Ureter (tissue), 1 donor: ENCODE data around the gene ATE1. TPM values are rescaled to one million over a fixed set of nuclear protein-coding genes. Genes with fewer than 3 reads are reported as not detected.

ENCODE experiments used
- DNase-seq: peaks from one replicate; pipeline ENCODE4 v3.0.0-alpha.2; 2020; ENCODE audit warnings: low spot score
- total RNA-seq: library from RNA; stranded (reverse); gene quantifications from one replicate; pipeline ENCODE4 v1.2.4, GENCODE V29; 2023
- donor health status: DM: yes; HTN: yes; CAD: no.

ATE1 gene
- total RNA-seq, 1 donor from 2014 or later: 36.0 TPM

DNA sequence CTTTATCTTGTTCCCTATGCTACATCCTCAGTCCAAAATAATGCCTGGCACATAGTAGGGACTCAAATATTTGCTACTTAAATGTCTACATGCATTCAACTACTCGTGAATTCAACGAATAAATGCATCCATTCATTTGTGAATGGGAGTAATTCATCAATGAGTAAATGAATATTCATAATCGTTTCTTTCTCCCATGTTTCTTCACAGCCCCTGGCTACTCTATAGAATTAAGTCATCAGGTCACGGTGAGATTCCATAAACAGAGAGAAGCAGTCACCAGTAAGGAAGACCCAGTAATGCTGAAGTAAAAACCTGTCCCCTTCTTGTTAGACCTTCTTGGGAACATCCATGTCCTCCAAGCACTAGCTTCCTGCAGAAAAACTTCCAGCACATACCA lies 48.4 kb downstream of the ATE1 start:
- no peak for DNase-seq

DNA sequence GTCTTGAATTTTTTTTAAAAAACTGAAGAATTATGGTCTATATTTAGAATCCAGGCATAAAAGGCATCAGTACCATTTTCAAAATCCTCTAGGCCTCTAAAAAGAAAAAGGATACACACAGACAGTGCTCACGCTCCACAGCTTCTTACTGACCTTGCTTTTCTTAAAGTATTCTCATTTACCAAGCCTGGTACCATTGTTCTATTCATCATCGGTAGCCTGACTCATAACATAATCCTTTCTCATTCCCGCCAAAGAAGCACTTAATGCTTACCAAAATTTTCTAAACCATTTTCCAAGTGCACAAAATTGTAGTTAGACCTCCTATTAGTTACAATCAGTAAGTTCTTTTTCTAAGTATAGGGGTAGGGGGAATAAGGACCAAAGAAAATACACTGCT lies 54.6 kb downstream of the ATE1 start:
- DNase-seq: no peak

DNA sequence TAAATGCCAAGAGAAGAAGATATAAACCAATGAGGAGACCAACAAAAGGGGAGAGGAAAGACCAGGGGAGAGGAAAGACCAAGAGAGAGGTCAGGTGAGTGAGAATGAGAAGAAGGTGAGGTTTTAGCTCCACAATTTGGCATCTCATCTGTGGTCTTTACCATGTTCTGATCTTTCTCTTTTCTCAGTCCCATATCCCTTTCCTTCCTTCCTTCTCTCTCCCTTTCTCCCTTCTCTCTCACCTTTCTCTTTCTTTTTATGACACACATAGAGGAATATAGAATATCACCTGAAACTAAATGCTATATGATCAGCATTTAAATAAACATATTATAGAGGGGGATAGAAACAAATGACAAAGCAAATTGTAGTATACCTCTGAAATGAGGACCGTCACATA lies 57.4 kb downstream of the ATE1 start:
- no peak for DNase-seq

DNA sequence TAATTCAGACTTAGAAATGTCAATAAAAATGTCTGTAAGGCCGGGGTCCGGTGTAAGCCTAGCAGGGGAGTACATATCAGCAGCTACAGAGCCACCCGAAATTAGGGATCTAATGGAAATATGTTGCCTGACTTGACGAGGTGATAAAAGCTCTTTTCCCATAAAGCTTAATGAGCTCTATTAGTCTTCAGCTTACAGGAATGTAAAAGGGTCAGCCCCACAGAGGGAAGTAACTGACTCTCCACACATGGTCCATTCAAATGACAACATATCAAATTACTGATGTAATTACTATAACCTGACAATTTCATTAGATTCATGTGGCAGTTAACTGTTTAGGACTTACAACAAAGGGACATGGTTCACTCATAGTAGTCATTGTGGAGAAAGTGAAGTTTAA lies 62.3 kb downstream of the ATE1 start:
- no peak for DNase-seq

DNA sequence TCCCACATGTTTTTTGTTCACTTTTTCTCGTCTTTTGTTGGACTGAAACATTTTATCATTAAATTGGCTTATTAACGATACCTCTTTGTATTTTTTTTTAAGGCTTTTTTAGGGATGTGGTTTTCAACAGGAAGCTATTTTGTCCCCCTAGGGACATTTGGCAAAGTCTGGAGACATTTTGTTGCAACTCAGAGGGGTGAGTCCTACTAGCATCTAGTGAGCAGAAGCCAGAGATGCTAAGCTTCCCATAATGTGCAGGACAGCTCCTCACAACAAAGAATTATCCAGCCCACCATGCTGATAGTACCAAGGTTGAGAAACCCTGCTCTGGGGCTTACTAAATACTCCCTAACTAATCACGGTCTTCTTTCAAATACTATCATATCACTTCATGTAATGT lies 63.2 kb downstream of the ATE1 start:
- DNase-seq: no peak

DNA sequence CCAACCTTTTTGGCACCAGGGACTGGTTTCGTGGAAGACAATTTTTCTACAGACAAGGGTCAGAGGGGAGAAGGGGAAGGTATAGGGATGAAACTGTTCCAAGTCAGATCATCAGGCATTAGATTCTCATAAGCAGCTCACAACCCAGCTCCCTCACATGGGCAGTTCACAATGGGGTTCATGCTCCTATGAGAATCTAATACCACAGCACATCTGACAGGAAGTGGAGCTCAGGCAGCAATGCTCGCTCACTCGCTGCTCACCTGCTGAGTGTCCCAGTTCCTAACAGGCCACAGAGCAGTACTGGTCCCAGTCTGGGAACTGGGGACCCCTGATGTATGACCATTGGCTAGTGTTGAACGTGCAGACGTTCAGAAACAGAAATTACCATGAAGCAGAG lies 63.7 kb downstream of the ATE1 start:
- no peak for DNase-seq

DNA sequence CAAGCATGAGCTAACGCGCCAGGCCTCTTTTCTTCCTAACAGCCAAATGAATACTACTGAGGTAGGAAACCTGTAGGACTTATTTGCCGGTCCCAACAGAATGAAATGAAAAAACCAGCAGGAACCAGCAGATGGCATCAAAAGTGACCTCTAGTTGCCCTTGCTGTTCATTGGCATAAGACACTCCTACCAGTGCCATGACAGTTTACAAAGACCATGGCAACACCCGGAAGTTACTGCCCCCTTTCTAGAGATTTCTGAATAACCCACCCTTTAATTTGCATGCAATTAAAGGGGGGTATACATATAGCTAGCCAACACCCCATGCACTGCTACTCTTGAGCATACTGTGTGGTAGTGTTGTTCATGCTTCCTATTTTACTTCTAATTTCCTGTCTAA lies 65.2 kb downstream of the ATE1 start:
- DNase-seq: no peak

DNA sequence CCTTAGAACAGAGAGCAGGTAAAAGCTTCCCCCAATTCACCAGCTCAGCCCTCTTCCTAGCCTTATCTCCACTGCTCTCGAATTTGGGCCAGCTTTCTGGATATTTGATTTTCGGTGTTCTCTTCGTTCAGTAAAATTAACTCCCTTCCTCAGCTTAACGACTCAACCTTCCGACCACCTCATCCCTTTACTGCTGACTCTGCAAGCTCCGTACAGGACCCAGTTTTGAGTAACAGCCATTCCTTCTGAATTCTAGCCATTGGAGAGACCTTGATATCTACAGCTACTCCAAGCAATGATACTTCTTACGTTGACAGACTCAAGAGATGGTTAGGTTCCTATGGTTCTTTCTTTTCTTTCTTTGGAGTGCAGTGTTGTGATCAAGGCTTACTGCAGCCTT lies 65.8 kb downstream of the ATE1 start:
- DNase-seq: no peak

DNA sequence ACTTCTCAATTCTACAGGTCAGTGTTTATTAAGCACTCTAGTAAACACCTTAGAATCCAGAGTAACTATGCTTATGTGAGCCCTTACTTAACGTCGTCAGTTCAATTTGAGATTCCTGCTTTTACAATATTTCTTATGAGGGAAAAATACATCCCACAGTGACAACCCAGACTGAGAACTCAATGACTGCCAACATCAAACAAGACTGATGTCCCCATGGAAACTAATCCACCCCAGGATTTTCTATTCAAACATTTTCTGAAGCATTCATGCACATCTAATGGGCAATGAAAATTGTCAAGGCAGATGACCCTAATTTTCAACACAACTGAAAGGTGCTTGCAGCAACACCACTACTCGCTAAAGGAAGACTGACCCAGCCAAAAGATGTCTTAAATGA lies 67.0 kb downstream of the ATE1 start:
- DNase-seq: no peak

DNA sequence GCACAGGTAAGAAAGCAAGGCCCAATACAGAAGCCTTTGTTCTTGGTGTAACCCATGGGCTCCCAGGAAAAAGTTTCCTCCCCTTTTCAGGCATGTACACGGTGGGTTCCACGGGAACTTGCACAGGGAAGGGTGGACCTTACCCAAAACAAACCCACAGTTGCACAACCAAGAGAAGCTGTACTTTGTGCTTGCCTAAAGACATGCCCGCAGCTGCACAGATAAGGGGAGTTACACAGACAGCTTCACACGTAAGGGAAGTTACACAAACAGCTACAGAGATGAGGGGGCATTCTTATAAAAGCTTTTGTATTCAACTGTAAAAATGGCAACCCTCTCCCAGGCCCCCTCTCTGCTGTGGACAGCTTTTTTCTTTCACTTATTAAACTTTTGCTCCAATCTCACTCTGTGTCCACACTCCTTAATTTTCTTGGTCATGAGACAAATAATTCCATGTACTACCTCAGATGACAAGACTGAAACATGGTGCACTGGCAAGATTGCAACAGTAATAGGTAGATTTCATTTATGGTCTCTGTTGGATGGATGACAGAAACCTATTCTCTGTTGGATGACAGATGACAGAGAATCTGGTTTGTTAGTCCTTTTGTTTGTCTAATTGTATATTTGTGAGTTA lies 72.9 kb downstream of the ATE1 start:
- no peak for DNase-seq

DNA sequence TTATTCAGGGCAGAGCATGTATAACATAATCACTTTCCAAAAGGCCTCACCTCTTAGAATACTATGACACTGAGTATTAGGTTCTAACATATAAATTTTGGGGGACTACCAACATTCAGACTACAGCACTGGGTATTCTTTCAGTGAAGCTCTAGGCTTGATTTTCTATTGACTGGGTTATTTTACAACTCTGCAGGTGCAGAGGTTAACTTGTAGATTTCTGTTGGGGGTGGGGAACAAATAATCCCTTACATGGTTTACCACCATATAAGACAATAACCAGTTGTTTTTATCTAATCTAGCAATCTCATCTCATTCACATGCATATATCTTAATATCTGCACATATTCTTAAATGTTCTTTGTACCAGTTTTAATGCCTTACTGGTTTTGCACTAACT lies 73.9 kb downstream of the ATE1 start:
- DNase-seq: no peak

DNA sequence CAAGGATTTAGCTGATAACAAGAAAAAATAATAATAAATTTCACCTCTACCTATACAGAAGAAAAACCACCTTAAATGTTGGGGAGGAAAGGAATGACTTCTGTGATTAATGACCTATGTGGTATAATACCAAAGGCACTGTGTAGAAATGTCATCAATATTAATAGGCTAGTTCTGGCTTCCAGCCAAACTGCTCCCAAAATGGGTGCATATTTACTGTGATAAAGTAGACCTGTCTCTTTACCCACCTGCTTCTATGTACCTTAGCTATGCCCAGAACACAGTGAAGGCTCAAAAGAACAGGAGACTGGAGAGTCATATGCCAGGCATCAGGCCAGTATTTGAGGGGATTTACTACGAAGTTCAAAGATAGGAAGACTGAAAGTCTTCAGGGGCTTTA lies 76.0 kb downstream of the ATE1 start:
- no peak for DNase-seq

DNA sequence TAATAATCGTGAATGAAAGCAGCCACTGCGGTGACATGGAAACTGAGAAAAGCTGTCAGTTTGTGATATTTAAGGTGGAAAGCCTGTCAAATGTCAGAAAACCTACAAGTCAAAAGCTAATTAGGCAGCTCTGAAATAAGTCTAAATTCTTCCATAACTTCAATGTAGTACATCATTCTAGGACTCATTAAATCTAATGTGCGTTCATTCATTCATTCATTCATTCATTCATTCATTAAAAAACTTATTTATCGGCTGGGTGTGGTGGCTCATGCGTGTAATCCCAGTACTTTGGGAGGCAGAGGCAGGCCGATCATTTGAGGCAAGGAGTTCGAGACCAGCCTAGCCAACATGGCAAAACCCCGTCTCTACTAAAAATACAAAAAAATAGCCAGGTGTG lies 79.7 kb downstream of the ATE1 start:
- no peak for DNase-seq

DNA sequence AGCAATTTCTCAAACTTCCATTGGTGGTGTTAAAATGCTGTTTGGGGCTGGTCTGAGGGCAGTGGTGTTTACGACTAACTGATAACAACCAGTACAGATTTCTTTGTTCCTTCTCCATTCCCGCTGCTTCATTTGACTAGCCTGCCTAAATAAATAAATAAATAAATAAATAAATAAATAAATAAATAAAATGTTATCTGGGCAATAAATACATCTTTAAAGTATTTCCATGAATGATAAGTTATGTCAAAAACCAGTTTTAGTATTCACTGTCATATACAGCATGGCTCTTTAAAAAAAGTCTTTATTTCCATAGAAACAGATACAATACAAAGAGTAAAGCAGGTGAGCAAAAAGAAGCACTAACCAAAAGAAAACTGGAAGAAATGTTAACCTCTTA lies 81.3 kb downstream of the ATE1 start:
- DNase-seq: no peak

DNA sequence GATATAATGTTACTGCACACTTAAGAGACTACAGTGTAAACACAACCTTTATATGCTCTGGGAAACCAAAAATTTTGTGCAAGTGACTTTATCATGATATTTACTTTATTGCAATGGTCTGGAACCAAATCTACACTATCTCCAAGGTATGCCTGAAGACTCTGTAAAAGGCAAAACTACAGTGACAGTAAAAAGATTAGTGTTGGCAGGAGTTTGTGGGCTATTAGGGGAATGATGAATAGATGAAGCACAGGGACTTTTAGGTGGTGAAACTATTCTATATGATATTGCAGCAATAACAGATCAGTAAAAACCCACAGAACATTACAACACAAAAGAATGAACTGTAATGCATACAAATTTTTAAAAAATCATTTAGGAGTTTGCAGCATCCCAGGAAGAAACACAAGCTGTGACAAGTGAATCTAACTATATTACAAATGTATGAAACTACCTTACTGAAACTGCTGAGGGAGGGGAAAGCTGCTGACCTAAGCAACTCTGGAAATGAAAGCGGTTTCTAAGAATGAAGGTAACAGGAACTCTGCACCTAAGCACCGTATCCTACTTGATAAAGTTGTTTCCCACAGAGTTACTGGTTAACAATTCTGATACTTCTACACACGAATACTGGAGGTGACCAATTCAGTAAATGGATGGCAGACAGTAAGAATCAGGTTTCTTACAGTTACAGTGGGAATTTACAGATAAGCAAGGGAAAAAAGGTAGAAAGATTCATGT lies 82.6 kb downstream of the ATE1 start:
- no peak for DNase-seq

DNA sequence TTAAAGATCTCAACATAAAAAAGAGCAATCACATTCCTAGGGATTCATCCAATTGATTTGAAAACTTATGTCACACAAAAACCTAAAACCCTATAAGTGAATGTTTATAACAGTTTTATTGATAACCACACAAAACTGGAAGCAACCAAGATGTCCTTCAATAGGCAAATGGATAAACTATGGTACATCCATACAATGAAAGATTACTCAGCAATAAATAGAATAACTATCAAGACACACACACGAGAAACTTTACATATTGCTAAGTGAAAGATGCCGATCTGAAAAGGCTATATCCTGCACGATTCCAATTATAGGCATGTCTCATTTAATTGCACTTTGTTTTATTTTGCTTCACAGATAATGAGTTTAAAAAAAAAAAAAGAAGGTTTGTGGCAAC lies 83.3 kb downstream of the ATE1 start:
- no peak for DNase-seq

DNA sequence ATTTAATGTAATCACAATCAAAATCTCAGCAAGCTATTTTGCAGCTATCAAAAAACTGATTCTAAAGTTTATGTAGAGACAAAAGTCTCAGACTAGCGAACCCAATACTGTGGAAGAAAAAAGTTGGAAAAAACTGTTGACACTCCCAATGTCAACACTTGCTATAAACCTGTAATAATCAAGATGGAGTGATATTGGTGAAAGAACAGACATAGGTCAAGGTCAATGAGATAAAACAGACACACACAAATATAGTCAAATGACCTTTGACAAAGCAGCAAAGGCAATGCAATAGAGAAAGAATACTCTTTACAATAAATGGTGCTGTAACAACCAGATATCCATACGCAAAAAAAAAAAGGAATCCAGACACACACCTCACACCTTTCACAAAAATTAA lies 84.5 kb downstream of the ATE1 start:
- no peak for DNase-seq

DNA sequence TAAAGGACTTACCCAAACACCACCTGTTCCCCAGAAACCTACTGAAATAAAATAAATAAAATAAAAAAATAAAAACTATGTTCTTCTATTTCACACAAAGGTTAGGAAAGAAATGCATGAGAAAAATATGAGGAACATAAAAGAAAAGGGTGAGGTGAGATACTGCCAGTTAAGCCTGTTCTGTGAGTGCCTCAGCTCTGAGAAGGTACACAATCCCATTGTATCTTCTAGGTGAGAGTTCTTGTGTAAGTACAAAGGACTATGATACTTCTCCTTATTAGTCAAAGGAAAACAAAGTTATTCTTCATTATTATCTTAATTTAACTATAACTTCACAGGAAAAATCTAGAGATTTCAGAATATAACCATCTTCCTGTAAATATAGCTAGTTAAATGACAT lies 86.0 kb downstream of the ATE1 start:
- no peak for DNase-seq

DNA sequence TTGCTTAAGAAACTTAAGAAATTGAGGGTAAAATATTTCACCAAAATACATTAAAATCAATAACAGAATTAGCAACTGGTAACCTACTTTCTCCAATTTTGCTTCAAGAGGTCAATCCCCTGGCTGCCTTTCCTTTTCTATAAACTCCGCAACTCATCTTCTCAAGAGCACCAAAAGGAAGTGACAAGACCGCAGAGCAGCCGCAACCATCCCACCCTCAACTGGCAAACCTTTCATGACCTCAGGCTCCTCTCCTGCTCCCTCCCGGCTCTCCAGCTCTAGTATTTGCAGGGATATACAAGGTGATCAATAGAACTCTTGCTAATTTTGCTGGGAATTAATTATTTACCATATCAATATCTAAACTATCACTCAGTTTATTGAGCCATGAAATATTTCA lies 88.9 kb downstream of the ATE1 start:
- no peak for DNase-seq

DNA sequence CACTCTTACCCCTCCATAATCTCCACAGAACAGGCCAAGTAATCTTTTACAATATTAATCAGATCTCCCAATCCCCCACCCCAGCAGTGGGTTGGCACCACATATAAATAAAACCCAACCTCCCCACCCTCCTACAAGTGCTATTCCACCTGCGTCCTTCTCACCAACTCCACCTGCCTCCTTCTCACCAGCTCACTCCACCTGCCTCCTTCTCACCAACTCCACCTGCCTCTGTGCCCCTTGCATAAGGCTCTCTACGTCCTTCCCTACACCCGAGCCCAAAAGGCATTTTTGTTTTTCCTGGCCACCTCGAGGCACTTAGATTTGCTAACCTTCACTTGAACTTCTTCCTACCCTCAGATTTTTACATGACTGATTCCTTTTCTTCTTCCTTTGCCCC lies 89.7 kb downstream of the ATE1 start:
- DNase-seq: no peak

DNA sequence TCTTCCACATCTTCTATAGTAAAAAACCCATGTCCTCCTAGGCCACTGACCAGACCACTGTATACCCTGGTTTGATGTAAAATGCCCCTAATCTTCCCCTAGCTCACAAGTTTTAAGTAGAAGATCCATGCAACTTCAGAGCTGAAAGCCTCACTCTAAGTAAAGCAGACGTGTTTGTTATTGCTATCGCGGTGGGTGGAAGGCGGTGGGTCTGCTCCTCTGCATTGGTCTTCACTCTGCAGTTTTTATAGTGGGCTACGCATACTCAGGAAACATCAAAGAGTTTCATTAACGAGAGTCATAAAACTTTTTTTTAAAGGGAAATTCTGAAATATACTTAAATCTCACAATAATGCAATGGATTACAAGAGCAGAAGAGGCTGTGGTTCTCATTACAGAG lies 91.7 kb downstream of the ATE1 start:
- no peak for DNase-seq

DNA sequence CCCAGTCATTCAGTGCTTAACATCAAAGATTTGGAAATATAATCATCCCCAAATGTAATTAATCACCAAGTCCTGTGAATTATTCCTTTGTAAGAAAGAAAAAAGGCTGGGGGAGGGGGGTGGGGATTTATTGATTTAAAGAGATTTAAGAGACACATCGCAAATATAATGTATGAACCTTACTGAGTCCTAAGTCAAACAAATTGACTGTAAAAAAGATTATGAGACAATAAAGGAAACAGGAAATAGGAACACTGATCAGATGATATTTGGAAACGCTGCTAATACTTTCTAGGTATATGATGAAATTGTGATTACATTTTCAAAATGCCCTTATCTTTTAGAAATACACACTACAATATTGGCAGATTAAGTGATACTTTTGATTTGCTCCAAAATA lies 92.5 kb downstream of the ATE1 start:
- no peak for DNase-seq

DNA sequence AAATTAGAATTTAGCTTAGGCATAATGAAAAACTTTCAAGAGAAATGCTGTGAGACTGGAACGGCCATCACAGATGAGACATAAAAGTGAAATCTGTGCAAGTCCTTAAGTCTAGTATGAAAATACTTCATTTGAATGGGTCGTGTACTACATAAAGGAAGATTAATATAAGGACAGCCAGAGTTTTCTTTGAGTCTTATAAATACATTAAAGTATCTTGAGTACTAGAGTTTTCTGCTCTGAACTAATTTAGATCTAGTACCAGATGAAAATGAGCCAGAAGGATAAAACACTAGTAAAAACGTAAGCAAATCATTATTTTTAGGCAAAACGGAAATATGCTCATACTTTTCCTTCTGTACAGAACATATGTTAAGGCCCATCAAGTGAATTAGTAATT lies 93.1 kb downstream of the ATE1 start:
- no peak for DNase-seq

DNA sequence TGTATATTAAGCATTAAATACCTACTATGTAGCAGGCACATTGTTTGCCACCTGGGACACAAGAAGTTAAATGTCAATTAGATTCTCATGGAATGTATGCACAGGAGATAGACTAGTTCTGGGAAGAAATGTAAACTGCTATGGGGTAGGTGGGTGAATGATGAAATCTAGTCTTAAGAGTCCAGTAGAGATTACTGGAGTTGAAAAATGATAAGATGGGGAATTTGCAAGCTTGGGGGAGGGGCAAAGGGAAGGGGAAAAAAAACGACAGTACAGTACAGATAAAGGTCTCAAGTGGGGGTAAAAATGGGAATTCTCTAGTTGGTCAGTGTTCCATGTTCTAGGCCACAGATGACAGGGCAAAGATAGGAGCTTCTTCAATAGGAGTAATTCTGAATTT lies 94.4 kb downstream of the ATE1 start:
- no peak for DNase-seq
